ENCODE results near the gene ITPR1.

Gene ITPR1

GRCh38 chr3:4814305-4814903 lies 321.3 kb downstream of the ITPR1 start:
- no peak for DNase-seq (ENCODE audit: low spot score)

DNA sequence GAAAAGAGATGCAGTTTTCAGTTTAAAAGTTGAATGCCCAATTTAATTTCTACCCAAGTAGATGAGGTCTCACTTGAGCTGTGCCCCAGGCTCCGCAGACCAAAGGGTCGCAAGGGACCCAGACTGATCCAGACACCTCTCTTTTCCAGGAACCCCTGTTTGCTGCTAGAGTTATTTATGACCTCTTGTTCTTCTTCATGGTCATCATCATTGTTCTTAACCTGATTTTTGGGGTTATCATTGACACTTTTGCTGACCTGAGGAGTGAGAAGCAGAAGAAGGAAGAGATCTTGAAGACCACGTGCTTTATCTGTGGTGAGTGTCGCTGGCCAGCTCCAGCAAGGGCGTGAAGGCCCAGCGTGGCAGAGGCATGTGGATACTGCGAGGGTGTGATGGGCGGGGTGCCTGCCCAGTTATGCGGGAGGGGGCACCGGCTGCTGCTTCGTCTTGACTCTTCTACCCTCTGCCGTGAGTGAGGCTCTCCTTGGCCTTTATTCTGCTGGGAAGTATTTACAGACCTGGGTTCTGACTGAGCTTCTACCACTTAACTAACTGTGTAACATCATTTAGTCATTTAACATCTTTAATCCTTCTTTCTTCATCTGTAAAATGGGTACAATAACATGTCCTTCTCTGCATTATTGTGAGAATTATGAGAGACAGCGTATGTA lies 321.9 kb downstream of the ITPR1 start:
- no peak for DNase-seq (ENCODE audit: low spot score)

DNA sequence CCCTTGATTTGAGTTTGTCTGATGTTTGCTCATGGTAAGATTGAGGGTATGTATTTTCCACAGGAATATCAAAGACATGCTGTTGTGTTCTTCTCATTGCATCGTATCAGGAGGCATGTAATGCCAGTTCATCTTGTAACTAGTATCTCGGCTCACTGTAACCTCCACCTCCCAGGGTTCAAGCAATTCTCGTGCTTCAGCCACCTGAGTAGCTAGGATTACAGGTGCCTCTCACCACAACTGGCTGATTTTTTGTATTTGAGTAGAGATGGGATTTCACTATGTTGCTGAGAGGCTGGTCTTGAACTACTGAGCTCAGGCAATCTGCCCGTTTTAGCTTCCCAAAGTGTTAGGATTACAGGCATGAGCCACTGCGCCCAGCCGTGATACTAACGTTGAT lies 323.2 kb downstream of the ITPR1 start:
- DNase-seq (ENCODE audit: low spot score) = no peak

GRCh38 chr3:4816718-4817117 lies 323.6 kb downstream of the ITPR1 start:
- DNase-seq (ENCODE audit: low spot score) = no peak

GRCh38 chr3:4817128-4817527 lies 324.0 kb downstream of the ITPR1 start:
- DNase-seq (ENCODE audit: low spot score) = no peak

GRCh38 chr3:4818164-4818563 lies 325.0 kb downstream of the ITPR1 start:
- DNase-seq (ENCODE audit: low spot score) = no peak

GRCh38 chr3:4818986-4819693 lies 326.0 kb downstream of the ITPR1 start:
- no peak for DNase-seq (ENCODE audit: low spot score)

DNA sequence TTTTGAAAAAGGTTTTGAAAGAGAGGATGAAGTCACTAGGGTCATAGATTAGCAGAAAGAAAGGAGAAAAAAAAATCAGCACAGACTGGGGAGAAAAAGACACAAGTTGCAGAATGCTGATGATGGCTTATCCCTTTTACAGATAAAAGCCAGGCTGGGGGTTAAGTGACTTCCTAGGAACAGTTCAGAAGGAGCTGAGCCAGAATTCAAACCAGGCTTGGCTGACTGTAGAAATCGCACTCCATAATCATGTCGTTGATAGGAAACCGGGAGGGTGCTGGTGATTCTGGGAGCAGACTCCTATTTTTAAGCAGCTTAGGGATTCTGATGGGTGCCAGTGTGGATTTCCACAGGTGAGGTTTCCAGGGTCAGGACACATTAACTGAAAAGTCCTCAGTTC lies 326.6 kb downstream of the ITPR1 start:
- DNase-seq (ENCODE audit: low spot score) = no peak

GRCh38 chr3:4820296-4821121 lies 327.4 kb downstream of the ITPR1 start:
- DNase-seq (ENCODE audit: low spot score) = no peak

DNA sequence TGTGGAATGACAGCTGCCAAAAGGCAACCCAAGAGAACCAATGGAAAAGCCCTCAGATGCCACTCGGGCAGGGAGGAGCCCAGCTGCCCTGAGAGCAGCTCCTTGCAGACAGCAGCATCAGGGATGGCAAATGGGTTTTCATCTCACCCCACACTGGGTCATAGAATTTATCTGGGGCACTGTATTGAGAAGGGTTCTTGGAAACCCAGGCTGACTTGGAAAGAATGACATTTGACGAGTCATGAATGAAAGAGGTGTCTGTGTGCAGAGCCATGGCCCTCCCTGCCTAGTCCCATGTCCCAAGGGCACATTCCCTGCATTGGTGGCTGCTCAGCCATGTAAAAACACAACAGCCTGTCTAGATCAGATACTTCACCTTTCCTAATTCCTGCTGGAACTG lies 328.2 kb downstream of the ITPR1 start:
- DNase-seq (ENCODE audit: low spot score) = no peak

DNA sequence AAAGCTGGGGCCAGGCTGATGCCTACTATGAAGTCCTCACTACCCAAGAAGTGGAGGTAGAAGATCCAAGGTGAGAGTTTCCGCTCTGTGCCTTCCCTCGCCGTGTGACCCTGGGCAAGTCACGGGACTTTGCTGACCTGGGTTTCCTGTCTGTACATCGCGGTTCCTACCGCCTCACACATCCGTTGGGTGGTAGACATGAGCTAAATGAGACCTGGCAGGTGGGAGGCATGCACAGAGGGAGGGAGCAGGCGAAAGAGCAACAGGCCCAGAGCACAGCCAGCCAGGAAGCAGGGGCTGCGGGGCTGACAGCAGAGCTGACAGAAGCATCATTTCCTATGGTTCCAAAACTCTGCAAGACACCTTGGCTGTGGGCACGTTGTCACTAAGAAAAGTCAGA lies 328.8 kb downstream of the ITPR1 start:
- no peak for DNase-seq (ENCODE audit: low spot score)

DNA sequence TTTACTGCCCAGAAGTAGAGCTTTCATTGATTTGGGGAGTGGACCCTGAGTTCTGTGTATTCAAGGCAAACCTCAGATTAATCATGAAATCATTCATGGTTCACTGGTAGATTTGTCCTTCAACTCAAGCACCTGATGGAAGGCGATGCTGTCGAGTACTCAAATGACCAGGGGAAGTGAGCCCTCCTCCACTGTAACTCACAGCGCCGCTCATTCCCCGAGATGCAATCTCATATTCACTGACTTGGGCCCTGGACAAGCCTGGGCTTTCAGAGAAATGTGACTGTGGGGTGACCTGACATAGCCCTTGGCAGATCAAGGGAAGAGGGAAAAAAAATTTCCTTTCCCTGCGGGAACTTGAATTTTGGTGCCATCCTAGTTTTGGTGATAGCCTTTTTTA lies 329.4 kb downstream of the ITPR1 start:
- DNase-seq (ENCODE audit: low spot score) = no peak

- no peak for DNase-seq (ENCODE audit: low spot score)
These were observed 330.2 kb downstream of the ITPR1 start for GRCh38 chr3:4823385-4823784.

GRCh38 chr3:4823986-4824925 lies 331.1 kb downstream of the ITPR1 start:
- no peak for DNase-seq (ENCODE audit: low spot score)

GRCh38 chr3:4824926-4825325 lies 331.8 kb downstream of the ITPR1 start:
- peak; percentile 63 for DNase-seq (ENCODE audit: low spot score)

- no peak for DNase-seq (ENCODE audit: low spot score)
These were observed 332.5 kb downstream of the ITPR1 start for GRCh38 chr3:4825436-4826236.

DNA sequence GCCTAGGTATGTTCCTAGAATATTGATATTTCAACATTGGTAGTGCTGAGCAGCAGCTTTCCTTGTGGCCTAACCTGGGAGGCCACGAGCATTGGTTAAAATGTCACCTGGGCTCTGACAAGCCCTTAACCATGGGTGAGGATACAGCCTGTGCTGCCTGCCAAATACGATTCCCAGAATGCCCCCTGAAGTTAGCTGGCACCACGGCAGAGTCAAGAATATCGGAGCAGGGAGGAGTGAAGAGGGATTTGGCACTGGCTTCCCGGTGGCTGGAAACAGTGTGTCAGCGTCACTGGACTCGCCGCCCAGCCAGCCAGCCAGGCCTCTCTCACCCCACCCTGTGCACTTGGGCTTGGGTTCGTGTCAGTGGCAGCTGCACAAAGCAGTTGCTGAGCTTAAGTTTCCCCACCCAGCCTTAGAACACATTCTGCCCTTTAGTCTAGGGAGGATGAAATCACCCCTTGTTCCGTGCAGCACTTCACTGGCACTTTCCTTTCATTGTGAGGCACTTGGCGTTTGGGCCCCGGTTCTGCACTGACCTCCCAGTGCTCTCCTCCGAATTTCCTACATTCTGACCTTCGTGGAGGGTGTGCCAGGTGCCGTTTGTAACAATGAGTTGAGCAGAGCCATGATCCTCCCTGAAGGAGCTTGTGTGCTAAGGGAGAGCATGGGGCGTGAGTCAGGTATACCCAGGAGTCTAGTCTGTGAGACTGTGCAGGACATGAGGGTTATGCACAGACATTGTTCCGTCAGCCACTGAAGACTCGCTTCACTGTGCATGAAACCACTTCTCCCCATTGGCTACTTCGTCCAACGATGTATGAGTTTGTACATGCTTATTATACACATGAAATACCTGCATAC lies 333.3 kb downstream of the ITPR1 start:
- peak; percentile 37 for DNase-seq (ENCODE audit: low spot score)

- DNase-seq (ENCODE audit: low spot score) = no peak
These were observed 334.6 kb downstream of the ITPR1 start for GRCh38 chr3:4827767-4828166.

- no peak for DNase-seq (ENCODE audit: low spot score)
These were observed 335.3 kb downstream of the ITPR1 start for GRCh38 chr3:4828279-4829030.

Measured in AG08396 (cell line).